Measurements from ENCODE around the gene CHD1L. TPM values are rescaled to one million over a fixed set of nuclear protein-coding genes. Genes with fewer than 3 reads are reported as not detected.

Gene CHD1L
- total and polyA plus RNA-seq, 2 donors from 2014 or later: 15.2 to 27.7 TPM

DNA sequence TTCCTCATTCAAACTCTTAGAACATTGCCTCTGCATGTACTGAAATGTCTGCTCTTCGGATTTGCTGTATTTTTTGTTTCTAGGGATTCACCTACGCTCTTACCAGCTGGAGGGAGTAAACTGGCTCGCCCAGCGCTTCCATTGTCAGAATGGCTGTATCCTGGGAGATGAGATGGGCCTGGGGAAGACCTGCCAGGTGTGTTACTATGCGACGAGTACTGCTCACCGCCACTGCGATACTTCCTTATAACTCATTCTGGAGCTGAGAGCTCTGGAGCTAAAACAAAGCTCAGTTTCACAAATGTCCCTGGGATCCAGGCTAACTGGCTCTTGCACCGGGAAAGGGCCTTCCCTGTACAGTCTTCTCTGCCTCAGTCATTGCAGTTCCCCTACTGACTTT is 10.1 kb downstream of the CHD1L start:
- Histone ChIP-seq H3K9ac (ENCODE audit: low read length in 3 of 3) (no peak overlapping the region), H3K27ac (ENCODE audit: low read depth in 2 of 2, low read length in 2 of 2) (no peak overlapping the region), H3K4me3 (ENCODE audit: low read length in 3 of 3) (no peak overlapping the region), H3K36me3 (ENCODE audit: control insufficient read depth in 2 of 3, insufficient read depth in 3 of 3, low read length in 3 of 3) (no peaks in the 10 kb centered on the region), H3K27me3 (ENCODE audit: control insufficient read depth, insufficient read depth, low read length) (no peaks in the 10 kb centered on the region), H3K9me3 (ENCODE audit: control insufficient read depth in 2 of 3, insufficient read depth in 1 of 3, low read length in 3 of 3) (no peaks in the 10 kb centered on the region), H3K4me1 (ENCODE audit: control insufficient read depth in 2 of 3, insufficient read depth in 2 of 3, low read depth in 1 of 3, low read length in 3 of 3) (no peaks in the 10 kb centered on the region)
- FAIRE-seq (no peak), DNase-seq (no peak)
- intact Hi-C loops (cut with DNase I): no loop called here
- TF ChIP-seq, protein P1, sequence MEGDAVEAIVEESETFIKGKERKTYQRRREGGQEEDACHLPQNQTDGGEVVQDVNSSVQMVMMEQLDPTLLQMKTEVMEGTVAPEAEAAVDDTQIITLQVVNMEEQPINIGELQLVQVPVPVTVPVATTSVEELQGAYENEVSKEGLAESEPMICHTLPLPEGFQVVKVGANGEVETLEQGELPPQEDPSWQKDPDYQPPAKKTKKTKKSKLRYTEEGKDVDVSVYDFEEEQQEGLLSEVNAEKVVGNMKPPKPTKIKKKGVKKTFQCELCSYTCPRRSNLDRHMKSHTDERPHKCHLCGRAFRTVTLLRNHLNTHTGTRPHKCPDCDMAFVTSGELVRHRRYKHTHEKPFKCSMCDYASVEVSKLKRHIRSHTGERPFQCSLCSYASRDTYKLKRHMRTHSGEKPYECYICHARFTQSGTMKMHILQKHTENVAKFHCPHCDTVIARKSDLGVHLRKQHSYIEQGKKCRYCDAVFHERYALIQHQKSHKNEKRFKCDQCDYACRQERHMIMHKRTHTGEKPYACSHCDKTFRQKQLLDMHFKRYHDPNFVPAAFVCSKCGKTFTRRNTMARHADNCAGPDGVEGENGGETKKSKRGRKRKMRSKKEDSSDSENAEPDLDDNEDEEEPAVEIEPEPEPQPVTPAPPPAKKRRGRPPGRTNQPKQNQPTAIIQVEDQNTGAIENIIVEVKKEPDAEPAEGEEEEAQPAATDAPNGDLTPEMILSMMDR (IDR thresholded peaks at IDR 0.05; ENCODE audit: borderline replicate concordance, extremely low read depth, insufficient read depth): no peak

GRCh38 chr1:147260956-147261355 is 18.5 kb downstream of the CHD1L start:
- Histone ChIP-seq H3K9ac (ENCODE audit: low read length in 3 of 3) (no peak overlapping the region), H3K27ac (ENCODE audit: low read depth in 2 of 2, low read length in 2 of 2) (no peak overlapping the region), H3K9me3 (ENCODE audit: control insufficient read depth in 2 of 3, insufficient read depth in 1 of 3, low read length in 3 of 3) (no peaks in the 10 kb centered on the region), H3K27me3 (ENCODE audit: control insufficient read depth, insufficient read depth, low read length) (no peaks in the 10 kb centered on the region), H3K36me3 (ENCODE audit: control insufficient read depth in 2 of 3, insufficient read depth in 3 of 3, low read length in 3 of 3) (peaks cover 2 to 22% (median 5%) of the 10 kb centered on the region in 3 donors), H3K4me3 (ENCODE audit: low read length in 3 of 3) (no peak overlapping the region), H3K4me1 (ENCODE audit: control insufficient read depth in 2 of 3, insufficient read depth in 2 of 3, low read depth in 1 of 3, low read length in 3 of 3) (no peaks in the 10 kb centered on the region)
- intact Hi-C loops (cut with DNase I): no loop called here
- DNase-seq: no peak
- TF ChIP-seq, protein P1 (IDR thresholded peaks at IDR 0.05; ENCODE audit: borderline replicate concordance, extremely low read depth, insufficient read depth): no peak
- FAIRE-seq: no peak

DNA sequence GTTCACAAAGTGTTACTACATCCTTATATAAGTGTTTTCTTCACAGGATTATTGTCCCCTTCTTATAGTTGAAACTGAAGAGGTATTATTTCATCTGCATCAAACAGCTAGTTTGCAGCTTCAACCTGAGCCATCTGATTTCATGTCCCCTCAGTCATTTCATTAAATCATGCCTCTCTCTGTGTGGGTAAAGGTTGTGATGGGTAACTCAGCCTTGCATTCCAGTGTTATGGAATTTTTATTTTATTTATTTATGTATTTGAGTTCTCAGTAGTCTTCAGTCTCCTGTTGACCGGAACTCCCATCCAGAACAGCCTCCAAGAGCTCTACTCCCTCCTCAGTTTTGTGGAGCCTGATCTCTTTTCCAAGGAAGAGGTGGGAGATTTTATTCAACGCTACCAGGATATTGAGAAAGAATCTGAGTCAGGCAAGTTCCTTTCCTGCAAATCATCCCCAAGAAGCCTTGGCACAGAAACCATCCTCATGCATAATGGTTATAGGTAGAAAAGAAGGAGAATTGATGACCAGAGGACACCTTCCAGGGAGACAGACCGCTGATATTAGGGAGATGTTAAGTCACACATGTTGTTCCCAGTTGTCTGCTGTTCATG is 21.8 kb downstream of the CHD1L start:
- H3K9me3 ChIP-seq (ENCODE audit: control insufficient read depth in 2 of 3, insufficient read depth in 1 of 3, low read length in 3 of 3): no peaks in the 10 kb centered on the region
- no peaks in the 10 kb centered on the region for H3K27me3 ChIP-seq (ENCODE audit: control insufficient read depth, insufficient read depth, low read length)
- H3K36me3 ChIP-seq (ENCODE audit: control insufficient read depth in 2 of 3, insufficient read depth in 3 of 3, low read length in 3 of 3): peaks cover 2 to 31% (median 14%) of the 10 kb centered on the region in 3 donors
- no peak overlapping the region for H3K9ac ChIP-seq (ENCODE audit: low read length in 3 of 3)
- H3K4me1 ChIP-seq (ENCODE audit: control insufficient read depth in 2 of 3, insufficient read depth in 2 of 3, low read depth in 1 of 3, low read length in 3 of 3): no peaks in the 10 kb centered on the region
- FAIRE-seq (no peak), DNase-seq (no peak)
- H3K27ac ChIP-seq (ENCODE audit: low read depth in 2 of 2, low read length in 2 of 2): no peak overlapping the region
- intact Hi-C loops (cut with DNase I): no loop called here
- TF ChIP-seq, protein P1 (IDR thresholded peaks at IDR 0.05; ENCODE audit: borderline replicate concordance, extremely low read depth, insufficient read depth): no peak
- no peak overlapping the region for H3K4me3 ChIP-seq (ENCODE audit: low read length in 3 of 3)

DNA sequence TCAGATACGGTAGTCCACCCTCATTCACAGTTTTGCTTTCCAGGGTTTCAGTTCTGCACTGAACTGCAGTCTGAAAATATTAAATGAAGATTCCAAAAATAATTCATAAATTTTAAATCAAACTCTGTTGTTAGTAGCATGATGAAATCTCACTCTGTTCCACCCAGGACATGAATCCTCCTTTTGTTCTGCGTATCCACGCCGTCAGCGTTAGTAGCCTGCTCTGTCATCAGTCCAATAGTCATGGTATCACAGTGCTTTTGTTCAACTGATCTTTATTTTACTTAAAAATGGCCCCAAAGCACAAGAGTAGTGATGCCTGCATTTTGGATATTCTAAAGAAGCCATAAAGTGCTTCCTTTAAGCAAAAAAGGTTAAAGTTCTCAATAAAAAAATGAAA is 23.9 kb downstream of the CHD1L start:
- intact Hi-C loops (cut with DNase I): no loop called here
- no peak overlapping the region for H3K27ac ChIP-seq (ENCODE audit: low read depth in 2 of 2, low read length in 2 of 2)
- no peaks in the 10 kb centered on the region for H3K27me3 ChIP-seq (ENCODE audit: control insufficient read depth, insufficient read depth, low read length)
- DNase-seq (no peak), FAIRE-seq (no peak)
- peaks cover 0 to 26% (median 17%) of the 10 kb centered on the region in 3 donors for H3K36me3 ChIP-seq (ENCODE audit: control insufficient read depth in 2 of 3, insufficient read depth in 3 of 3, low read length in 3 of 3)
- H3K4me1 ChIP-seq (ENCODE audit: control insufficient read depth in 2 of 3, insufficient read depth in 2 of 3, low read depth in 1 of 3, low read length in 3 of 3): no peaks in the 10 kb centered on the region
- H3K4me3 ChIP-seq (ENCODE audit: low read length in 3 of 3): no peak overlapping the region
- TF ChIP-seq, protein P1 (IDR thresholded peaks at IDR 0.05; ENCODE audit: borderline replicate concordance, extremely low read depth, insufficient read depth): no peak
- no peaks in the 10 kb centered on the region for H3K9me3 ChIP-seq (ENCODE audit: control insufficient read depth in 2 of 3, insufficient read depth in 1 of 3, low read length in 3 of 3)
- no peak overlapping the region for H3K9ac ChIP-seq (ENCODE audit: low read length in 3 of 3)
